NCI-H146 (cell line): ENCODE data around the gene SLC13A3.
A peak's percentile ranks its signal among the peaks of the same experiment; 100 is the strongest.

Experiments
- DNase-seq: peaks from one replicate; lab custom pipeline; 2025; lab: John Stamatoyannopoulos, UW

The SLC13A3 gene

DNA sequence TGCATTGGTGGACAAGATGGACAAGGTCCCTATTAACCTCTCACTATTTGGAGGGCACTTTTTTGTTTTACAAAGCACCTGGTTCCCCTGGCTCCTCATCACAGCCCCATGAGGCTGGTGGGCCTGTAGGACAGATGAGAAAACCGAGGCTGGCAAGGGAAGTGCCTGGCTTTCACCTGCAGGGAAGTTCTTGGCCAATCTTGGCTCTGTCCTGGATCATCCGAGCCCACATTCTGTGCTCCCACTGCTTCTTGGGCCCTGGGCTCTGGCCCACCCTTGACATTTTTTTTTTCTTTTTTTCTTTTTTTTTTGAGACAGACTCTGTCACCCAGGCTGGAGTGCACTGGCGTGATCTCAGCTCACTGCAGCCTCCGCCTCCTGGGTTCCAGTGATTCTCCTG lies 14.7 kb downstream of the SLC13A3 start:
- DNase-seq: no peak

GRCh38 chr20:46635514-46636136 lies 15.6 kb downstream of the SLC13A3 start:
- no peak for DNase-seq

DNA sequence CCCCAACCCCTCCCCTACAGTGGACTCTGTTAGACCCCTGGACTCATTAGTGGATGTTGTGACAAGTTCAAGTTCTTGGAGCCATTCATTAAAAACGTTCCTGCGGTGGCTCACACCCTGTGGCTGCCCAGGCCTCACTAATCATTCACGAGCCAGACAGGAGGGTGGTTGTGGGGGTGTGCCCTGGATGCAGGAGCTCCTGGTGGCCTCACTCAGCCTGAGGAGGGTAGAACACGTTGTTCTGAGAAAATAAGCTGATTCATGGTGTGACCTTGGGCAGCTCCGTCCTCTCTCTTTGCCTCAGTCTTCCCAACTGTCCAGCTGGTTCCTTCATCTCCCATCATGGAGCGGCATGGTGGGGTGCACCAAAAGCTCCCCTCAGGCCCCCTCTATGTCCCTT lies 16.7 kb downstream of the SLC13A3 start:
- no peak for DNase-seq

DNA sequence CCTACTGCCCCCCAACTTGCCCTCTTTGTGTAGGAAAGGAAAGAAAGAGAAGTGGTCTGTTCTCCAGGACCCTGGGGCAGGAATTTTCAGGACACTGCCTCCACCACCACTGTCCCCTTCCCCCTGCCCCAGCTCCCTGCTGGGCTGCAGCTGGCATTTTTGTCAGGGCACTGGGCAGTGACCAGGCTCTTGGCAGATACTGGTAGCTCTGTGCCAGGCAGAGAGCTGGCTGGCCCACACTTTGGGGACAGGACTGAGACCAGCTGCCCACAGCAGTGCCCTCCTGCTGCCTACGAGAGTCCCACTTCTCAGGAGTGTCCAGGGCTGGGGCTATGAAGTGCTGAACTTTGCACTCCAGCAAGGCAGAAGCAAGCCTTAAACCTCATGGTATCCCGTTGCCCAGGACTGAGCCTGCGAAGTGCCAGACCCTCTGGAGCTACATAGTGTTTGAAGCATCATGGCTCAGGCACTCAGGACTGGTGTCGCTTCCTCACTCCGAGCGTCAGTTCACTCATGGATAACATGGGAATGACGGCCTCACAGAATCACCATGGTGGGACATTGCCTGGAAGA lies 19.3 kb downstream of the SLC13A3 start:
- no peak for DNase-seq

- DNase-seq: no peak
Observed at GRCh38 chr20:46631212-46631869, 19.9 kb downstream of the SLC13A3 start.

DNA sequence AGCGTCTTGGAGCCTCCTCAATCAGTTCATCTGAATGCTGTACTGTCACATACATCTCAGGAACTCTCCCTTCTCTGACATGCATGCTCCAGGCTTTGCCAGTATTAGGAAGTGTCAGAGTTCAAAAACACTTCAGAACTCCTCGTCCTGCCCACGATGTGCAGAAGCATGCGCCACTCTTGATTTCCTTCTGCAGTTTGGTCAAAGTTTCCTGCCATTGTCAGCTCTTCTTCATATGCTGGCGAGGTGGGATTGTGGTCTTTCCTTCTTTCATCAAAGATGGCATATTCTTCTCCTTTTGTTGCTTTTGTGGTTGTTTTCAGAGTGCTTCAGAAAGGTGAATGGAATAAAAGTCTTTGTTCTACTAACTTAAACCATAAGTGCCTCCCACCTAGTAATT lies 21.0 kb downstream of the SLC13A3 start:
- no peak for DNase-seq

- DNase-seq: no peak
Observed at GRCh38 chr20:46629341-46629740, 21.9 kb downstream of the SLC13A3 start.

- no peak for DNase-seq
Observed at GRCh38 chr20:46627234-46627633, 24.0 kb downstream of the SLC13A3 start.

DNA sequence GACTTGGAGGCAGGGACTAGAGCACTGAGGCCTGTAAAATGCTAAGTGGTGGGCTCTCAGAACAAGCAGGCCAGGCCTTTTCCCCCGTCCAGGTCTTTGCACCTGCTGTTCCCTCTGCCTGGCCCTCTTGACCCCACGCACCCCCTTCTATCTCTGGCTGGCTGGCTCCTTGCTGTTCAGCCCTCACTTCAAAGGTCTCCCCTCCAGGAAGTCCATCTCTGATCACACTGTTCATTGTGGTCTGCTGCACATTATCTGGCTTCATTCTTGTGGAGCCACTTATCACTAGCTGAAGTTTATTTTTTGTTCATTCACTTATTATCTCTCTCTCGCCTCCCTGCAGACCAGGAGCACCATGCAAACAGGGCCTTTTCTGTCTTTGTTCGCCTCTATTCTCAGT lies 24.5 kb downstream of the SLC13A3 start:
- DNase-seq: peak; percentile 57

DNA sequence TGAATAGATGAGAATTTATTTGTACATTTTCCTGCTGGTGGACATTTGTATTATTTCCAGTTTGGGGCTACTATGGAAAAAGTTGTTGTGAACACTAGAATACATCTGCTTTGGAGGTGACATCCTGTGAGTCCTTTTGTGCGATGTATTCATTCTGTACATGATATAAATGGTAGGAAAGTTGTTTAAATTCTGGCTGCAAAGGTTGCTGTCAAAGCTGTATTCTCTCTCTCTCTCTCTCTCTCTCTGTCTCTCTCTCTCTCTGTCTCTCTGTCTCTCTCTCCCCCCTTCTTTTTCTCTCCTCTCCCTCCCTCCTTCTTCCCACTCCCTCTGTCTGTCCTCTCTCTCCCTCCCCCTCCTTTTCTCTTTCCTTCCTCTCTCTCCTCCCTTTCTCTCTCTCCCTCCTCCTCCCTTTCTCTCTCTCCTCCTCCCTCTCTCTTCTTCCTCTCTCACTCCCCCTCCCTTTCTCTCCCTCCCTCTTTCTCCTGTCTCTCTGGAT lies 25.3 kb downstream of the SLC13A3 start:
- DNase-seq: no peak

- DNase-seq: no peak
Observed at GRCh38 chr20:46624946-46625345, 26.3 kb downstream of the SLC13A3 start.

GRCh38 chr20:46622165-46622564 lies 29.1 kb downstream of the SLC13A3 start:
- DNase-seq: peak; percentile 82

GRCh38 chr20:46621492-46621891 lies 29.8 kb downstream of the SLC13A3 start:
- DNase-seq: no peak

- no peak for DNase-seq
Observed at GRCh38 chr20:46619445-46619844, 31.8 kb downstream of the SLC13A3 start.

- DNase-seq: no peak
Observed at GRCh38 chr20:46618316-46619100, 32.8 kb downstream of the SLC13A3 start.

GRCh38 chr20:46614503-46614902 lies 36.8 kb downstream of the SLC13A3 start:
- DNase-seq: peak; percentile 48

DNA sequence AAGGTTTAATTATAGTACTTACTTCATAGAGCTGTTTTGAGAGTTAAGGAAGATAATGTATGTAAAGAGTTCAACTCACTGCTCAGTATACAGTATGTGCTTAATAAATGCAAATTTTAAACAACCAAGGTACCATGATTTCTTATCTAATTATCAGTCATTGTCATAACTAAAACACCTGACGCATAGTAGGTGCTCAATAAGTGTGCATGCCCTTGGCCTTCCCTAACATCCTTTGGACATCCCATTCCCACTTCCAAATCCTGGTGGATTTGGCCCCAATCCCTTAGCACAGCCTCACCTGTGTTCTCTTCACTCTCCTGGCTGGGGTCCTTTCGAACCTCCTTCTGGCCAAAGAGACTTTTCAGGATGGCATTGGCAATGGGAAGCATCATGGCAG lies 41.1 kb downstream of the SLC13A3 start:
- DNase-seq: no peak

- no peak for DNase-seq
Observed at GRCh38 chr20:46609043-46609442, 42.2 kb downstream of the SLC13A3 start.

- no peak for DNase-seq
Observed at GRCh38 chr20:46607849-46608497, 43.3 kb downstream of the SLC13A3 start.

GRCh38 chr20:46607191-46607848 lies 43.9 kb downstream of the SLC13A3 start:
- DNase-seq: no peak

- DNase-seq: no peak
Observed at GRCh38 chr20:46606817-46607190, 44.5 kb downstream of the SLC13A3 start.
